ENCODE measurements around the gene CCL11.

DNA sequence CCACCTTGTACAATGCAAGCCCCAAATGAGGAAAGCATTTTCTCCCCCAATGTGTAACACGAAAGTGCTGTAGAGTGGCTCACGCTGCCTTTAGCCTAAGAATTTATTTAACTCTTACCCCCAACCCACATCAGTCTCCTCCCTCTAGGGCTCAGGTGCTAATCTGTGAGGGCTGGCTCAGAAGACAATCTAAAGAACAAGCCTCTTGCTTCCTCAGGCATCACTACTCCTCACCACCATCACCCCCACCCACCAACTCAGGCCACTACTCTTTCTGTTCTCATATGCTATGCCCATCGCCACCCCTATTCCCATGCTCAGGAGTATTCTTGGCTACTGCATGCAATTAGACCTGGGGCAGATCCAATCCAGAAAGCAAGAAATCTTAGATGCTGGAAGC, 34.4 kb upstream of the CCL11 start:
- TF ChIP-seq, protein P1, sequence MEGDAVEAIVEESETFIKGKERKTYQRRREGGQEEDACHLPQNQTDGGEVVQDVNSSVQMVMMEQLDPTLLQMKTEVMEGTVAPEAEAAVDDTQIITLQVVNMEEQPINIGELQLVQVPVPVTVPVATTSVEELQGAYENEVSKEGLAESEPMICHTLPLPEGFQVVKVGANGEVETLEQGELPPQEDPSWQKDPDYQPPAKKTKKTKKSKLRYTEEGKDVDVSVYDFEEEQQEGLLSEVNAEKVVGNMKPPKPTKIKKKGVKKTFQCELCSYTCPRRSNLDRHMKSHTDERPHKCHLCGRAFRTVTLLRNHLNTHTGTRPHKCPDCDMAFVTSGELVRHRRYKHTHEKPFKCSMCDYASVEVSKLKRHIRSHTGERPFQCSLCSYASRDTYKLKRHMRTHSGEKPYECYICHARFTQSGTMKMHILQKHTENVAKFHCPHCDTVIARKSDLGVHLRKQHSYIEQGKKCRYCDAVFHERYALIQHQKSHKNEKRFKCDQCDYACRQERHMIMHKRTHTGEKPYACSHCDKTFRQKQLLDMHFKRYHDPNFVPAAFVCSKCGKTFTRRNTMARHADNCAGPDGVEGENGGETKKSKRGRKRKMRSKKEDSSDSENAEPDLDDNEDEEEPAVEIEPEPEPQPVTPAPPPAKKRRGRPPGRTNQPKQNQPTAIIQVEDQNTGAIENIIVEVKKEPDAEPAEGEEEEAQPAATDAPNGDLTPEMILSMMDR (IDR thresholded peaks at IDR 0.05; ENCODE audit: control extremely low read depth in 1 of 3, insufficient read depth in 1 of 3, low read depth in 1 of 3, low read length in 3 of 3): no peak
- TF ChIP-seq, protein P2, sequence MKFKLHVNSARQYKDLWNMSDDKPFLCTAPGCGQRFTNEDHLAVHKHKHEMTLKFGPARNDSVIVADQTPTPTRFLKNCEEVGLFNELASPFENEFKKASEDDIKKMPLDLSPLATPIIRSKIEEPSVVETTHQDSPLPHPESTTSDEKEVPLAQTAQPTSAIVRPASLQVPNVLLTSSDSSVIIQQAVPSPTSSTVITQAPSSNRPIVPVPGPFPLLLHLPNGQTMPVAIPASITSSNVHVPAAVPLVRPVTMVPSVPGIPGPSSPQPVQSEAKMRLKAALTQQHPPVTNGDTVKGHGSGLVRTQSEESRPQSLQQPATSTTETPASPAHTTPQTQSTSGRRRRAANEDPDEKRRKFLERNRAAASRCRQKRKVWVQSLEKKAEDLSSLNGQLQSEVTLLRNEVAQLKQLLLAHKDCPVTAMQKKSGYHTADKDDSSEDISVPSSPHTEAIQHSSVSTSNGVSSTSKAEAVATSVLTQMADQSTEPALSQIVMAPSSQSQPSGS (IDR thresholded peaks at IDR 0.05; ENCODE audit: low read length): no peak
- TF ChIP-seq POLR2A (IDR thresholded peaks at IDR 0.05; ENCODE audit: control extremely low read depth in 1 of 2, low read depth in 2 of 2, low read length in 2 of 2): no peak
- no peak for TF ChIP-seq ZNF274 (IDR thresholded peaks at IDR 0.05; ENCODE audit: borderline replicate concordance, extremely low read depth, low read length)
- TF ChIP-seq CREB1 (IDR thresholded peaks at IDR 0.05): no peak
- no peak for TF ChIP-seq SRF (IDR thresholded peaks at IDR 0.05; ENCODE audit: low read depth, low read length)
- TF ChIP-seq RFX5 (IDR thresholded peaks at IDR 0.05; ENCODE audit: borderline replicate concordance, low read depth, low read length): no peak
- no peak for TF ChIP-seq SIN3A (conservative IDR thresholded peaks at IDR 0.05 in 1 of 2, IDR thresholded peaks at IDR 0.05 in 1 of 2; ENCODE audit: low read depth in 1 of 2, low read length in 2 of 2)
- no peak for TF ChIP-seq EGR1 (IDR thresholded peaks at IDR 0.05; ENCODE audit: borderline replicate concordance, low read depth, low read length)
- TF ChIP-seq, protein P3, sequence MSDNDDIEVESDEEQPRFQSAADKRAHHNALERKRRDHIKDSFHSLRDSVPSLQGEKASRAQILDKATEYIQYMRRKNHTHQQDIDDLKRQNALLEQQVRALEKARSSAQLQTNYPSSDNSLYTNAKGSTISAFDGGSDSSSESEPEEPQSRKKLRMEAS (IDR thresholded peaks at IDR 0.05): no peak
- TF ChIP-seq MAFK (IDR thresholded peaks at IDR 0.05; ENCODE audit: low read depth, low read length): no peak
- no peak for TF ChIP-seq EZH2 (IDR thresholded peaks at IDR 0.05; ENCODE audit: low read depth, low read length, severe bottlenecking)
- TF ChIP-seq GTF2F1 (IDR thresholded peaks at IDR 0.05; ENCODE audit: borderline replicate concordance, low read depth, low read length): no peak
- TF ChIP-seq BACH1 (IDR thresholded peaks at IDR 0.05; ENCODE audit: low read length): no peak
